Endothelial cell of umbilical vein (primary cell): ENCODE measurements around the gene UIMC1. TPM values are rescaled to one million over a fixed set of nuclear protein-coding genes. Genes with fewer than 3 reads are reported as not detected.

ENCODE experiments used
- BruUV-seq: library from RNA; stranded (reverse); fragments of 400-500 nt; replicated peaks from 2 replicates; lab custom pipeline; 2021; lab: Mats Ljungman, UMichigan
- CTCF ChIA-PET: fragments of 300-600, 350-600 bp; sonication (Branson Sonifier 250); formaldehyde crosslinking; loops from one replicate; lab custom pipeline; 2021; ENCODE audit warnings: antibody characterized with exemption, inconsistent platforms; lab: Charles Lee
- POLR2A ChIA-PET: fragments of 300-600, 350-600 bp; sonication (Branson Sonifier 250); formaldehyde crosslinking; loops from one replicate; lab custom pipeline; 2021; ENCODE audit warnings: antibody characterized with exemption, inconsistent platforms; lab: Charles Lee
- DNase-seq: peaks from one replicate; pipeline ENCODE4 v3.0.0-alpha.2; 2011; ENCODE audit warnings: low read depth, low spot score
- FAIRE-seq: peaks from 2 replicates; lab custom pipeline; 2011; peaks lifted over from hg19 to GRCh38; lab: Jason Lieb, UNC
- H2AFZ ChIP-seq: 2 replicates; pipeline ENCODE4 v1.6.0; 2012; ENCODE audit warnings: low read depth, low read length, control low read depth, inconsistent platforms
- H3K27ac ChIP-seq: 2 replicates; pipeline ENCODE4 v1.5.1; 2011; ENCODE audit warnings: low read depth, mild to moderate bottlenecking, control low read depth, low read length, moderate library complexity; ENCODE audit not compliant: insufficient read depth
- H3K27me3 ChIP-seq, 2 experiments: 2 replicates each; pipeline versions ENCODE4 v1.6.0 to v1.6.1; 2011; ENCODE audit warnings: low read length in 2 of 2, mixed read lengths in 1 of 2; ENCODE audit not compliant: control insufficient read depth in 2 of 2, insufficient read depth in 2 of 2
- H3K36me3 ChIP-seq, 2 experiments: 2 replicates in 1 of 2; 3 replicates in 1 of 2; pipeline ENCODE4 v1.5.1; 2011; ENCODE audit warnings: low read length in 2 of 2, mild to moderate bottlenecking in 1 of 2, moderate library complexity in 1 of 2; ENCODE audit not compliant: control insufficient read depth in 2 of 2, insufficient read depth in 2 of 2; ENCODE audit errors: extremely low read depth in 1 of 2
- H3K4me1 ChIP-seq: 3 replicates; pipeline ENCODE4 v1.5.1; 2011; ENCODE audit warnings: mild to moderate bottlenecking, low read length; ENCODE audit not compliant: control insufficient read depth, insufficient read depth; ENCODE audit errors: extremely low read depth
- H3K4me2 ChIP-seq: 2 replicates; pipeline ENCODE4 v1.6.1; 2011; ENCODE audit warnings: low read length, control low read depth, mixed read lengths; ENCODE audit not compliant: insufficient read depth
- H3K4me3 ChIP-seq, 3 experiments: fragments of 200-600 bp in 1 of 3; sonication (generic), shearing (Covaris generic) in 1 of 3; replicated peaks in 1 of 3; 2 replicates each; pipeline ENCODE4 v1.5.1; 2011 to 2016; ENCODE audit warnings: control low read depth in 3 of 3, low read length in 3 of 3, mild to moderate bottlenecking in 2 of 3, inconsistent platforms in 1 of 3, low read depth in 1 of 3, moderate library complexity in 1 of 3; ENCODE audit not compliant: insufficient read depth in 1 of 3
- H3K79me2 ChIP-seq: 2 replicates; pipeline ENCODE4 v1.6.0; 2012; ENCODE audit warnings: low read length, inconsistent platforms; ENCODE audit not compliant: control insufficient read depth, insufficient read depth
- H3K9ac ChIP-seq: replicated peaks from 2 replicates; pipeline ENCODE3; 2011; ENCODE audit warnings: low read length, control low read depth; ENCODE audit not compliant: insufficient read depth; ENCODE audit errors: extremely low read depth
- H3K9me1 ChIP-seq: replicated peaks from 3 replicates; pipeline ENCODE4 v1.6.0; 2011; ENCODE audit warnings: mild to moderate bottlenecking, low read length; ENCODE audit not compliant: control insufficient read depth, insufficient read depth; ENCODE audit errors: extremely low read depth
- H3K9me3 ChIP-seq: replicated peaks from 2 replicates; pipeline ENCODE4 v1.5.1; 2012; ENCODE audit warnings: low read length, inconsistent platforms; ENCODE audit not compliant: control insufficient read depth, insufficient read depth
- H4K20me1 ChIP-seq: replicated peaks from 2 replicates; pipeline ENCODE3; 2011; ENCODE audit warnings: mild to moderate bottlenecking, low read length; ENCODE audit not compliant: control insufficient read depth, insufficient read depth; ENCODE audit errors: extremely low read depth
- CTCF ChIP-seq, 2 donors: IDR thresholded peaks; 1 replicate in 1 of 2; 2 replicates in 1 of 2; pipeline ENCODE4 v1.5.1; 2011; ENCODE audit warnings: low read length in 2 of 2, mild to moderate bottlenecking in 2 of 2, moderate library complexity in 2 of 2, control low read depth in 1 of 2, inconsistent platforms in 1 of 2, low read depth in 1 of 2; ENCODE audit not compliant: insufficient read depth in 1 of 2; ENCODE audit errors: extremely low read depth in 1 of 2
- EZH2 ChIP-seq: IDR thresholded peaks from 2 replicates; pipeline ENCODE4 v1.6.1; 2012; ENCODE audit warnings: borderline replicate concordance, low read depth, mild to moderate bottlenecking, moderate library complexity, low read length, inconsistent platforms; ENCODE audit not compliant: severe bottlenecking
- FOS ChIP-seq: IDR thresholded peaks from 2 replicates; pipeline ENCODE4 v1.6.1; 2011; ENCODE audit warnings: mild to moderate bottlenecking, low read length, moderate library complexity, borderline replicate concordance; ENCODE audit not compliant: insufficient read depth
- GATA2 ChIP-seq: IDR thresholded peaks from 2 replicates; pipeline ENCODE4 v1.7.0; 2011; ENCODE audit warnings: low read depth, mild to moderate bottlenecking, moderate library complexity, mixed read lengths, low read length; ENCODE audit not compliant: insufficient read length, insufficient read depth
- JUN ChIP-seq: IDR thresholded peaks from 2 replicates; pipeline ENCODE4 v1.6.1; 2011; ENCODE audit warnings: borderline replicate concordance, low read depth; ENCODE audit not compliant: insufficient read length, insufficient read depth
- MAX ChIP-seq: IDR thresholded peaks from 2 replicates; pipeline ENCODE4 v1.6.1; 2011; ENCODE audit not compliant: insufficient read depth, insufficient read length
- MYC ChIP-seq: IDR thresholded peaks from one replicate; pipeline ENCODE4 v1.6.1; 2011; ENCODE audit warnings: mild to moderate bottlenecking, low read depth, low read length
- POLR2A ChIP-seq: IDR thresholded peaks from 2 replicates; pipeline ENCODE4 v1.6.1; 2012; ENCODE audit warnings: low read depth, mild to moderate bottlenecking, control low read depth, low read length
- POLR2AphosphoS5 ChIP-seq: IDR thresholded peaks from 2 replicates; pipeline ENCODE4 v1.6.1; 2012; ENCODE audit warnings: low read depth, mild to moderate bottlenecking, control low read depth, low read length, moderate library complexity; ENCODE audit not compliant: insufficient read depth
- dilution Hi-C: fragments of 300-500 bp; cut with MboI; formaldehyde crosslinking; loops from one replicate; pipeline ENCODE4 v1.15.0; 2019; ENCODE audit warnings: low sequenced_read_pairs; ENCODE audit not compliant: extremely low pct_ligation_motif_present
- intact Hi-C: fragments of 100-400 bp; cut with micrococcal nuclease; formaldehyde crosslinking; loops from one replicate; pipeline ENCODE4 v1.10.0; 2022
- polyA plus RNA-seq, 4 experiments: library from polyadenylated mRNA; depleted of rRNA in 3 of 4; stranded (reverse) in 3 of 4; unstranded in 1 of 4; fragments of >200 nt; gene quantifications; 2 replicates each; pipeline versions ENCODE4 v1.2.1 to v1.2.3, GENCODE V29; 2011 to 2012; ENCODE audit warnings: missing spikeins in 1 of 4
- total RNA-seq: library from RNA; stranded (reverse); gene quantifications from 2 replicates; pipeline ENCODE4 v1.2.3, GENCODE V29; 2021

UIMC1 gene
- total and polyA plus RNA-seq, 2 donors (not counting 3 experiments of a cell fraction or from before 2014, with no cell fraction given) = 17.2 to 60.1 TPM

GRCh38 chr5:176995896-176996767 lies 10.4 kb downstream of the UIMC1 start:
- FAIRE-seq (peak; percentile 38), DNase-seq (peak; percentile 86)
- intact Hi-C loops = loop anchor here (10.0 kb wide), 1 partner anchor 461 kb away; the partner anchor contains the start of gene RNF44
- Histone ChIP-seq H3K27me3 (no peaks in the 10 kb centered on the region), H3K27ac (peak overlapping the region; percentile 92), H3K9ac (peak overlapping the region; percentile 28), H3K79me2 (peaks cover 88% of the 10 kb centered on the region), H3K4me3 (no peak overlapping the region), H3K9me3 (no peaks in the 10 kb centered on the region), H2AFZ (no peak overlapping the region), H3K4me1 (peaks cover 37% of the 10 kb centered on the region), H3K4me2 (peak overlapping the region; percentile 57), H4K20me1 (no peaks in the 10 kb centered on the region), H3K36me3 (no peaks in the 10 kb centered on the region), H3K9me1 (no peaks in the 10 kb centered on the region)
- ChIA-PET CTCF (interaction anchor here (1.1 kb wide), 1 partner anchor 39 kb away, joined by 3 read pairs; no protein-coding TSS in a partner anchor), POLR2A (no interaction called here)
- BruUV-seq = TSS peak; percentile 28
- TF ChIP-seq GATA2 (no peak), POLR2AphosphoS5 (no peak), CTCF (IDR thresholded peaks at IDR 0.05; ENCODE audit: extremely low read depth in 1 of 2, insufficient read depth in 1 of 2, low read depth in 1 of 2, low read length in 2 of 2) (no peak), JUN (no peak), FOS (no peak), EZH2 (no peak), MYC (no peak), POLR2A (no peak), MAX (no peak)
- dilution Hi-C loops = no loop called here
